A549 (cell line): ENCODE data around the gene TBCK.

Experiments
- CHD4 ChIP-seq: fragments of 200-600 bp; sonication (generic); IDR thresholded peaks from 2 replicates; pipeline ENCODE4 v1.6.1; 2016; ENCODE audit warnings: antibody characterized with exemption, mild to moderate bottlenecking, borderline replicate concordance
- GATA3 ChIP-seq: IDR thresholded peaks from 2 replicates; pipeline ENCODE4 v1.6.1; 2012; ENCODE audit warnings: borderline replicate concordance
- HOXB5 ChIP-seq: fragments of 250-450 bp; sonication (Bioruptor Pico); IDR thresholded peaks from 2 replicates; pipeline ENCODE4 v1.5.0; 2020; ENCODE audit warnings: mild to moderate bottlenecking, moderate library complexity
- JUN ChIP-seq, 2 experiments: fragments of >200 bp; sonication (Bioruptor Twin); formaldehyde crosslinking; IDR thresholded peaks; 2 replicates in 1 of 2; 3 replicates in 1 of 2; pipeline ENCODE4 v1.6.1; 2016 to 2017
- MYC ChIP-seq: IDR thresholded peaks from 2 replicates; pipeline ENCODE4 v1.6.1; 2012; ENCODE audit warnings: mild to moderate bottlenecking, inconsistent platforms, low read length, improper control_type of control experiment, borderline replicate concordance
- PHF8 ChIP-seq: fragments of 200-600 bp; sonication (generic); IDR thresholded peaks from 2 replicates; pipeline ENCODE4 v1.6.1; 2016; ENCODE audit warnings: low read depth, mild to moderate bottlenecking, antibody characterized with exemption, moderate library complexity, borderline replicate concordance
- POLR2A ChIP-seq: IDR thresholded peaks from 2 replicates; pipeline ENCODE4 v1.6.1; 2012; ENCODE audit warnings: mild to moderate bottlenecking, low read length
- RFX5 ChIP-seq: fragments of 450-650 bp; IDR thresholded peaks from 2 replicates; pipeline ENCODE4 v1.7.1; 2014; ENCODE audit warnings: antibody characterized with exemption, mild to moderate bottlenecking, moderate library complexity
- SMC3 ChIP-seq: fragments of >200 bp; sonication (Bioruptor Twin); formaldehyde crosslinking; IDR thresholded peaks from 3 replicates; pipeline ENCODE4 v1.6.1; 2018; ENCODE audit warnings: inconsistent platforms
- SREBF2 ChIP-seq: fragments of 450-650 bp; IDR thresholded peaks from 2 replicates; pipeline ENCODE4 v1.6.1; 2014; ENCODE audit warnings: mild to moderate bottlenecking, moderate library complexity
- TF ChIP-seq, protein P1 (sequence below): fragments of >200 bp; sonication (Bioruptor Twin); formaldehyde crosslinking; IDR thresholded peaks from 3 replicates; pipeline ENCODE4 v1.5.1; 2016
- TF ChIP-seq, protein P2 (sequence below): IDR thresholded peaks from 2 replicates; pipeline ENCODE4 v1.6.1; 2012
- TF ChIP-seq, protein P3 (sequence below): IDR thresholded peaks from 2 replicates; pipeline ENCODE4 v1.6.1; 2012

DNA sequence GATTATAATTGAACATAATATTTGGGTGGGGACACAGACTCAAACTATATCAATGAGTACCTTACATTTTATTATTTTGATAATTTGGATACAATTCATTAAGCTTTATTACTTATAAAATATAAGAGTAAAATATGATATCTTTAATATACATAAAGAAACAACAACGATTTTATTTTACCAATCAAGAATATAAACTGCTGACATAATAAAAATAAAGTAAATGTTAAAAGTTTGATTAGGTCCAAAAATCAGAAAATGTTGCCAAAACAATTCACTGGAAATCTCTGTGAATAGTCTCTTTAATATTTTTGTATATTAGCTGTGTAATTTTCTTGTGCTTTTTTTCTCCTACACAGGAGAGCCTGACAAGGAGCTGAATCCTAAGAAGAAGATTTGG lies 31.2 kb upstream of the TBCK start:
- TF ChIP-seq SMC3 (no peak), POLR2A (no peak), GATA3 (no peak), MYC (no peak), PHF8 (no peak), RFX5 (no peak), JUN (IDR thresholded peaks at IDR 0.05) (no peak), HOXB5 (CRISPR knock-in tag) (no peak), CHD4 (no peak), SREBF2 (no peak)
- TF ChIP-seq, protein P1, sequence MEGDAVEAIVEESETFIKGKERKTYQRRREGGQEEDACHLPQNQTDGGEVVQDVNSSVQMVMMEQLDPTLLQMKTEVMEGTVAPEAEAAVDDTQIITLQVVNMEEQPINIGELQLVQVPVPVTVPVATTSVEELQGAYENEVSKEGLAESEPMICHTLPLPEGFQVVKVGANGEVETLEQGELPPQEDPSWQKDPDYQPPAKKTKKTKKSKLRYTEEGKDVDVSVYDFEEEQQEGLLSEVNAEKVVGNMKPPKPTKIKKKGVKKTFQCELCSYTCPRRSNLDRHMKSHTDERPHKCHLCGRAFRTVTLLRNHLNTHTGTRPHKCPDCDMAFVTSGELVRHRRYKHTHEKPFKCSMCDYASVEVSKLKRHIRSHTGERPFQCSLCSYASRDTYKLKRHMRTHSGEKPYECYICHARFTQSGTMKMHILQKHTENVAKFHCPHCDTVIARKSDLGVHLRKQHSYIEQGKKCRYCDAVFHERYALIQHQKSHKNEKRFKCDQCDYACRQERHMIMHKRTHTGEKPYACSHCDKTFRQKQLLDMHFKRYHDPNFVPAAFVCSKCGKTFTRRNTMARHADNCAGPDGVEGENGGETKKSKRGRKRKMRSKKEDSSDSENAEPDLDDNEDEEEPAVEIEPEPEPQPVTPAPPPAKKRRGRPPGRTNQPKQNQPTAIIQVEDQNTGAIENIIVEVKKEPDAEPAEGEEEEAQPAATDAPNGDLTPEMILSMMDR = no peak
- TF ChIP-seq, protein P2, sequence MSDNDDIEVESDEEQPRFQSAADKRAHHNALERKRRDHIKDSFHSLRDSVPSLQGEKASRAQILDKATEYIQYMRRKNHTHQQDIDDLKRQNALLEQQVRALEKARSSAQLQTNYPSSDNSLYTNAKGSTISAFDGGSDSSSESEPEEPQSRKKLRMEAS = no peak
- TF ChIP-seq, protein P3, sequence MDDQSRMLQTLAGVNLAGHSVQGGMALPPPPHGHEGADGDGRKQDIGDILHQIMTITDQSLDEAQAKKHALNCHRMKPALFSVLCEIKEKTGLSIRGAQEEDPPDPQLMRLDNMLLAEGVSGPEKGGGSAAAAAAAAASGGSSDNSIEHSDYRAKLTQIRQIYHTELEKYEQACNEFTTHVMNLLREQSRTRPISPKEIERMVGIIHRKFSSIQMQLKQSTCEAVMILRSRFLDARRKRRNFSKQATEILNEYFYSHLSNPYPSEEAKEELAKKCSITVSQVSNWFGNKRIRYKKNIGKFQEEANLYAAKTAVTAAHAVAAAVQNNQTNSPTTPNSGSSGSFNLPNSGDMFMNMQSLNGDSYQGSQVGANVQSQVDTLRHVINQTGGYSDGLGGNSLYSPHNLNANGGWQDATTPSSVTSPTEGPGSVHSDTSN = no peak
